ENCODE measurements around the gene PIP5K1C. TPM values are rescaled to one million over a fixed set of nuclear protein-coding genes. Genes with fewer than 3 reads are reported as not detected.
A peak's percentile ranks its signal among the peaks of the same experiment; 100 is the strongest.

The PIP5K1C gene
- total and polyA plus RNA-seq, 10 of the 15 experiments (the other 5 are each of a cell fraction or from before 2014, with no cell fraction given), result 0.39 to 19.6 (median 5.3) TPM

GRCh38 chr19:3605361-3605760, 94.9 kb downstream of the PIP5K1C start (continued):
- 0 out of 2 replicates have a peak, but pooled peaks have one; percentile 31 for TF ChIP-seq PKNOX1 (IDR thresholded peaks at IDR 0.05)
- TF ChIP-seq HDAC2 (IDR thresholded peaks at IDR 0.05), result no peak
- no peak for TF ChIP-seq JUNB (IDR thresholded peaks at IDR 0.05)
- no peak for TF ChIP-seq ZNF24 (IDR thresholded peaks at IDR 0.05)
- TF ChIP-seq MEF2B (IDR thresholded peaks at IDR 0.05; ENCODE audit: partially characterized antibody, poor library complexity, severe bottlenecking), result no peak
- TF ChIP-seq IKZF1 (conservative IDR thresholded peaks at IDR 0.05), result no peak
- no peak for TF ChIP-seq LARP7 (IDR thresholded peaks at IDR 0.05)

- ChIA-PET RAD21 (ENCODE audit: unreplicated experiment) (interaction anchor here (0.6 to 1.4 kb wide), 3 partner anchors 16 to 59 kb away, joined by 3 read pairs; no protein-coding TSS in a partner anchor), SMC1A (ENCODE audit: uncharacterized antibody, unreplicated experiment) (no interaction called here), CTCF (interaction anchor here (1.5 kb wide), 2 partner anchors 18 to 60 kb away, joined by 3 to 4 read pairs; no protein-coding TSS in a partner anchor), POLR2A (interaction anchor here (1.3 kb wide), 1 partner anchor 14 kb away, joined by 3 read pairs; no protein-coding TSS in a partner anchor)
- no peak overlapping the region for H3K27ac ChIP-seq (ENCODE audit: control insufficient read depth, insufficient read depth)
- H4K20me1 ChIP-seq (ENCODE audit: control insufficient read depth, insufficient read depth), result no peaks in the 10 kb centered on the region
- H3K36me3 ChIP-seq (ENCODE audit: control insufficient read depth in 2 of 2, insufficient read depth in 2 of 2, low read length in 1 of 2), result no peaks in the 10 kb centered on the region
- H3K27me3 ChIP-seq (replicated peaks in 1 of 2; ENCODE audit: control insufficient read depth in 2 of 2, insufficient read depth in 2 of 2, low read length in 1 of 2), result no peaks in the 10 kb centered on the region
- in situ Hi-C loops (cut with MboI), result no loop called here
- WGBS (ENCODE audit: insufficient coverage, insufficient replicate concordance, low lambda C conversion rate, missing lambda C conversion rate), result under 1% methylated on average over 11 of the region's 11 CpGs
- H3K4me2 ChIP-seq (ENCODE audit: control insufficient read depth, insufficient read depth), result peak overlapping the region; percentile 15; the same call in 1 of the 2 replicates
- FAIRE-seq (no peak), DNase-seq (ENCODE audit: low read depth, low spot score) (peak; percentile 11), ATAC-seq (peak; percentile 68)
- H3K9me3 ChIP-seq (replicated peaks; ENCODE audit: control insufficient read depth, insufficient read depth, low read length), result no peaks in the 10 kb centered on the region
- no peak overlapping the region for H3K4me3 ChIP-seq
- H3K9ac ChIP-seq (ENCODE audit: control insufficient read depth, insufficient read depth, low read length), result no peak overlapping the region
- no peaks in the 10 kb centered on the region for H3K79me2 ChIP-seq (ENCODE audit: control insufficient read depth, insufficient read depth, low read length)
- no TSS peak for BruUV-seq (replicated peaks)
- intact Hi-C loops (cut with micrococcal nuclease; ENCODE audit: unreplicated experiment), result loop anchor here (5.0 kb wide), 1 partner anchor 33 kb away; the partner anchor contains the start of gene HMG20B
- H2AFZ ChIP-seq (ENCODE audit: control insufficient read depth, low read depth, low read length), result peak overlapping the region; percentile 28
- peaks cover 12% of the 10 kb centered on the region for H3K4me1 ChIP-seq (ENCODE audit: control insufficient read depth, insufficient read depth, low read length)
- TF ChIP-seq ELK1 (IDR thresholded peaks at IDR 0.05; ENCODE audit: low read depth, low read length) (no peak), NR2F1 (conservative IDR thresholded peaks at IDR 0.05) (no peak; the same call in 1 of the 2 replicates), MEF2B (IDR thresholded peaks at IDR 0.05; ENCODE audit: partially characterized antibody, poor library complexity, severe bottlenecking) (peak; percentile 82), RAD51 (IDR thresholded peaks at IDR 0.05) (peak; percentile 54), ZNF217 (IDR thresholded peaks at IDR 0.05) (no peak), ASH2L (IDR thresholded peaks at IDR 0.05; ENCODE audit: borderline replicate concordance, low read depth) (no peak), CEBPB (IDR thresholded peaks at IDR 0.05; ENCODE audit: borderline replicate concordance in 1 of 2, low read depth in 2 of 2, low read length in 2 of 2) (no peak), ATF2 (IDR thresholded peaks at IDR 0.05; ENCODE audit: low read length) (no peak), TCF7 (IDR thresholded peaks at IDR 0.05; ENCODE audit: borderline replicate concordance) (no peak), PML (IDR thresholded peaks at IDR 0.05; ENCODE audit: low read length) (no peak), POLR2A (IDR thresholded peaks at IDR 0.05; ENCODE audit: low read depth, low read length) (peak; percentile 31; the same call in 1 of the 2 replicates), MTA2 (IDR thresholded peaks at IDR 0.05; ENCODE audit: low read depth) (0 out of 2 replicates have a peak, but pooled peaks have one; percentile 16), EZH2 (IDR thresholded peaks at IDR 0.05; ENCODE audit: borderline replicate concordance, control insufficient read depth, low read depth, low read length) (no peak), BHLHE40 (IDR thresholded peaks at IDR 0.05; ENCODE audit: borderline replicate concordance in 1 of 2, low read depth in 2 of 2, low read length in 1 of 2) (peak in 1 of 2 experiments; percentile 28; a peak in 1 of 4 replicates), RCOR1 (conservative IDR thresholded peaks at IDR 0.05; ENCODE audit: low read depth, low read length) (no peak), IKZF1 (conservative IDR thresholded peaks at IDR 0.05) (peak; percentile 25; the same call in 1 of the 2 replicates), GATAD2B (conservative IDR thresholded peaks at IDR 0.05; ENCODE audit: low read depth) (peak; percentile 75), RUNX3 (IDR thresholded peaks at IDR 0.05; ENCODE audit: low read length) (peak; percentile 29)
Measured at GRCh38 chr19:3604987-3605343, 95.3 kb downstream of the PIP5K1C start.
